Kasumi-1 (cell line): Measurements from ENCODE around the gene LPA.
"Not testable (repeated sequence)": the region's sequence is repeated elsewhere in the genome, so short reads cannot be mapped to it uniquely, and the experiment has no call there.

ENCODE experiments used
- DNase-seq, 2 experiments: peaks; one replicate each; lab custom pipeline; 2025; lab: John Stamatoyannopoulos, UW

The LPA gene

GRCh38 chr6:160667639-160668481, 3.8 kb upstream of the LPA start:
- peak; percentile 28 to 34 for DNase-seq

- DNase-seq = no peak
These were observed 1.2 kb downstream of the LPA start for GRCh38 chr6:160662842-160663241.

GRCh38 chr6:160662429-160662828, 1.6 kb downstream of the LPA start:
- DNase-seq = no peak

- DNase-seq = no peak
These were observed 2.9 kb downstream of the LPA start for GRCh38 chr6:160661216-160661615.

GRCh38 chr6:160659562-160659961, 4.5 kb downstream of the LPA start:
- DNase-seq = no peak

- DNase-seq = no peak
These were observed 29.4 kb downstream of the LPA start for GRCh38 chr6:160634706-160635105.

- DNase-seq = no peak
These were observed 67.9 kb downstream of the LPA start for GRCh38 chr6:160595838-160596832.

- DNase-seq = not testable (repeated sequence)
These were observed 68.8 kb downstream of the LPA start for GRCh38 chr6:160595297-160595696.

GRCh38 chr6:160586374-160586773, 77.7 kb downstream of the LPA start:
- DNase-seq = no peak

GRCh38 chr6:160583794-160584193, 80.3 kb downstream of the LPA start:
- no peak for DNase-seq

- no peak for DNase-seq
These were observed 82.7 kb downstream of the LPA start for GRCh38 chr6:160581406-160581805.

GRCh38 chr6:160578515-160578914, 85.6 kb downstream of the LPA start:
- DNase-seq = not testable (repeated sequence)

GRCh38 chr6:160573943-160574342, 90.1 kb downstream of the LPA start:
- DNase-seq = no peak

GRCh38 chr6:160571201-160571600, 92.9 kb downstream of the LPA start:
- not testable (repeated sequence) for DNase-seq

GRCh38 chr6:160544802-160545201, 119.3 kb downstream of the LPA start:
- no peak for DNase-seq

GRCh38 chr6:160535270-160535669, 128.8 kb downstream of the LPA start:
- no peak for DNase-seq

GRCh38 chr6:160534050-160534696, 129.9 kb downstream of the LPA start:
- DNase-seq = peak; percentile 7 to 42

GRCh38 chr6:160532315-160532714, 131.8 kb downstream of the LPA start:
- DNase-seq = no peak

- DNase-seq = no peak
These were observed 132.2 kb downstream of the LPA start for GRCh38 chr6:160531826-160532225.

GRCh38 chr6:160529524-160529923, 134.6 kb downstream of the LPA start:
- DNase-seq = not testable (repeated sequence)

GRCh38 chr6:160523223-160523622, 140.9 kb downstream of the LPA start:
- DNase-seq = no peak
